Measurements from ENCODE around the gene FASTK.
A peak's percentile ranks its signal among the peaks of the same experiment; 100 is the strongest.

FASTK gene

GRCh38 chr7:151110941-151111645, 30.5 kb upstream of the FASTK start:
- peak; percentile 63 for DNase-seq
- no peaks in the 10 kb centered on the region for H3K27me3 ChIP-seq (replicated peaks)
- H3K4me3 ChIP-seq (ENCODE audit: low read depth, low read length): no peak overlapping the region
- H3K36me3 ChIP-seq (replicated peaks): no peaks in the 10 kb centered on the region
- no peak overlapping the region for H3K27ac ChIP-seq
- in situ Hi-C loops (cut with HindIII; ENCODE audit: low pct_ligation_motif_present, low sequenced_read_pairs): no loop called here
- peak; percentile 93 for TF ChIP-seq CTCF (IDR thresholded peaks at IDR 0.05; ENCODE audit: low read depth, low read length, missing control alignments)

GRCh38 chr7:151110236-151110940, 29.8 kb upstream of the FASTK start:
- no peak for TF ChIP-seq CTCF (IDR thresholded peaks at IDR 0.05; ENCODE audit: low read depth, low read length, missing control alignments)
- Histone ChIP-seq H3K4me3 (ENCODE audit: low read depth, low read length) (no peak overlapping the region), H3K27ac (no peak overlapping the region), H3K27me3 (replicated peaks) (no peaks in the 10 kb centered on the region), H3K36me3 (replicated peaks) (no peaks in the 10 kb centered on the region)
- no peak for DNase-seq
- in situ Hi-C loops (cut with HindIII; ENCODE audit: low pct_ligation_motif_present, low sequenced_read_pairs): no loop called here

- TF ChIP-seq CTCF (IDR thresholded peaks at IDR 0.05; ENCODE audit: low read depth, low read length, missing control alignments): no peak
- Histone ChIP-seq H3K27me3 (replicated peaks) (no peaks in the 10 kb centered on the region), H3K4me3 (ENCODE audit: low read depth, low read length) (no peak overlapping the region), H3K27ac (no peak overlapping the region), H3K36me3 (replicated peaks) (no peaks in the 10 kb centered on the region)
- in situ Hi-C loops (cut with HindIII; ENCODE audit: low pct_ligation_motif_present, low sequenced_read_pairs): no loop called here
- DNase-seq: no peak
Measured at GRCh38 chr7:151109094-151110048, 28.8 kb upstream of the FASTK start.

GRCh38 chr7:151107882-151108281, 27.3 kb upstream of the FASTK start:
- Histone ChIP-seq H3K27ac (no peak overlapping the region), H3K4me3 (ENCODE audit: low read depth, low read length) (no peak overlapping the region), H3K27me3 (replicated peaks) (no peaks in the 10 kb centered on the region), H3K36me3 (replicated peaks) (no peaks in the 10 kb centered on the region)
- DNase-seq: no peak
- in situ Hi-C loops (cut with HindIII; ENCODE audit: low pct_ligation_motif_present, low sequenced_read_pairs): no loop called here
- no peak for TF ChIP-seq CTCF (IDR thresholded peaks at IDR 0.05; ENCODE audit: low read depth, low read length, missing control alignments)

- Histone ChIP-seq H3K36me3 (replicated peaks) (no peaks in the 10 kb centered on the region), H3K27ac (peak overlapping the region; percentile 21), H3K27me3 (replicated peaks) (no peaks in the 10 kb centered on the region), H3K4me3 (ENCODE audit: low read depth, low read length) (no peak overlapping the region)
- in situ Hi-C loops (cut with HindIII; ENCODE audit: low pct_ligation_motif_present, low sequenced_read_pairs): no loop called here
- peak; percentile 84 for DNase-seq
- no peak for TF ChIP-seq CTCF (IDR thresholded peaks at IDR 0.05; ENCODE audit: low read depth, low read length, missing control alignments)
Measured at GRCh38 chr7:151104411-151105235, 24.0 kb upstream of the FASTK start.
